Stomach smooth muscle (tissue), 2 donors: ENCODE measurements around the gene CBFA2T2.
"Not testable (repeated sequence)": the region's sequence is repeated elsewhere in the genome, so short reads cannot be mapped to it uniquely, and the experiment has no call there.

Experiments
- H3K27ac ChIP-seq: one replicate; pipeline ENCODE4 v1.7.0; 2013; ENCODE audit warnings: mild to moderate bottlenecking, low read length, inconsistent platforms
- H3K27me3 ChIP-seq, 2 donors: one replicate each; pipeline ENCODE4 v1.7.0; 2013; ENCODE audit warnings: low read length in 2 of 2; ENCODE audit not compliant: insufficient read depth in 2 of 2, control insufficient read depth in 1 of 2
- H3K36me3 ChIP-seq, 2 donors: one replicate each; pipeline ENCODE4 v1.7.0; 2013; ENCODE audit warnings: low read length in 2 of 2; ENCODE audit not compliant: control insufficient read depth in 2 of 2, insufficient read depth in 2 of 2
- H3K4me1 ChIP-seq: one replicate; pipeline ENCODE4 v1.7.0; 2013; ENCODE audit warnings: low read length; ENCODE audit not compliant: control insufficient read depth, insufficient read depth
- H3K4me3 ChIP-seq, 2 donors: one replicate each; pipeline ENCODE4 v1.7.0; 2013; ENCODE audit warnings: low read length in 2 of 2
- H3K9ac ChIP-seq, 2 donors: one replicate each; pipeline ENCODE4 v1.7.0; 2013; ENCODE audit warnings: low read length in 2 of 2, mild to moderate bottlenecking in 1 of 2
- H3K9me3 ChIP-seq, 2 donors: one replicate each; pipeline ENCODE4 v1.7.0; 2013; ENCODE audit warnings: low read length in 2 of 2; ENCODE audit not compliant: control insufficient read depth in 2 of 2
- donor health status: healthy.
- donor health status: Pancreatic carcinoma.

The CBFA2T2 gene

GRCh38 chr20:33552519-33552918 lies 62.6 kb downstream of the CBFA2T2 start:
- no peak overlapping the region for H3K4me3 ChIP-seq
- H3K4me1 ChIP-seq, result peaks cover 5% of the 10 kb centered on the region
- no peak overlapping the region for H3K27ac ChIP-seq
- no peaks in the 10 kb centered on the region for H3K9me3 ChIP-seq
- H3K9ac ChIP-seq, result no peak overlapping the region
- no peaks in the 10 kb centered on the region for H3K27me3 ChIP-seq
- H3K36me3 ChIP-seq, result peaks cover 0 to 3% of the 10 kb centered on the region in 2 donors

GRCh38 chr20:33553516-33553915 lies 63.6 kb downstream of the CBFA2T2 start:
- H3K36me3 ChIP-seq, result peaks cover 0 to 3% of the 10 kb centered on the region in 2 donors
- H3K9me3 ChIP-seq, result no peaks in the 10 kb centered on the region
- H3K9ac ChIP-seq, result no peak overlapping the region
- H3K27ac ChIP-seq, result no peak overlapping the region
- H3K4me1 ChIP-seq, result peaks cover 5% of the 10 kb centered on the region
- no peaks in the 10 kb centered on the region for H3K27me3 ChIP-seq
- no peak overlapping the region for H3K4me3 ChIP-seq

GRCh38 chr20:33554914-33555420 lies 65.1 kb downstream of the CBFA2T2 start:
- Histone ChIP-seq H3K4me3 (peak overlapping the region in 1 of 2 donors; percentile 16), H3K36me3 (peaks cover 0 to 3% of the 10 kb centered on the region in 2 donors), H3K9me3 (no peaks in the 10 kb centered on the region), H3K27ac (no peak overlapping the region), H3K9ac (peak overlapping the region in 1 of 2 donors; percentile 28), H3K27me3 (no peaks in the 10 kb centered on the region), H3K4me1 (peaks cover 5% of the 10 kb centered on the region)

GRCh38 chr20:33555755-33556154 lies 65.9 kb downstream of the CBFA2T2 start:
- Histone ChIP-seq H3K27me3 (no peaks in the 10 kb centered on the region), H3K9me3 (no peaks in the 10 kb centered on the region), H3K9ac (no peak overlapping the region), H3K27ac (no peak overlapping the region), H3K4me3 (no peak overlapping the region), H3K36me3 (peaks cover 0 to 1% of the 10 kb centered on the region in 2 donors), H3K4me1 (peaks cover 5% of the 10 kb centered on the region)

- Histone ChIP-seq H3K9ac (no peak overlapping the region), H3K4me3 (no peak overlapping the region), H3K9me3 (no peaks in the 10 kb centered on the region), H3K36me3 (no peaks in the 10 kb centered on the region), H3K4me1 (peaks cover 5% of the 10 kb centered on the region), H3K27me3 (no peaks in the 10 kb centered on the region), H3K27ac (no peak overlapping the region)
These were observed 66.3 kb downstream of the CBFA2T2 start for GRCh38 chr20:33556246-33556645.

- peaks cover 13% of the 10 kb centered on the region for H3K4me1 ChIP-seq
- no peaks in the 10 kb centered on the region for H3K36me3 ChIP-seq
- no peaks in the 10 kb centered on the region for H3K27me3 ChIP-seq
- H3K9me3 ChIP-seq, result no peaks in the 10 kb centered on the region
- H3K9ac ChIP-seq, result no peak overlapping the region
- no peak overlapping the region for H3K4me3 ChIP-seq
- no peak overlapping the region for H3K27ac ChIP-seq
These were observed 68.7 kb downstream of the CBFA2T2 start for GRCh38 chr20:33558348-33559144.

- Histone ChIP-seq H3K36me3 (no peaks in the 10 kb centered on the region), H3K27ac (peak overlapping the region; percentile 13), H3K9ac (no peak overlapping the region), H3K9me3 (no peaks in the 10 kb centered on the region), H3K27me3 (no peaks in the 10 kb centered on the region), H3K4me1 (peaks cover 15% of the 10 kb centered on the region), H3K4me3 (no peak overlapping the region)
These were observed 69.3 kb downstream of the CBFA2T2 start for GRCh38 chr20:33559212-33559611.

- H3K27ac ChIP-seq, result peak overlapping the region; percentile 13
- H3K4me3 ChIP-seq, result no peak overlapping the region
- H3K9ac ChIP-seq, result no peak overlapping the region
- H3K27me3 ChIP-seq, result no peaks in the 10 kb centered on the region
- peaks cover 11% of the 10 kb centered on the region for H3K4me1 ChIP-seq
- no peaks in the 10 kb centered on the region for H3K36me3 ChIP-seq
- H3K9me3 ChIP-seq, result no peaks in the 10 kb centered on the region
These were observed 70.1 kb downstream of the CBFA2T2 start for GRCh38 chr20:33560026-33560425.

- not testable (repeated sequence) for H3K4me3 ChIP-seq, H3K27me3 ChIP-seq, H3K9ac ChIP-seq, H3K9me3 ChIP-seq, H3K36me3 ChIP-seq, H3K27ac ChIP-seq
- peaks cover 11% of the 10 kb centered on the region for H3K4me1 ChIP-seq
These were observed 71.2 kb downstream of the CBFA2T2 start for GRCh38 chr20:33561053-33561452.

GRCh38 chr20:33561692-33562601 lies 72.1 kb downstream of the CBFA2T2 start:
- Histone ChIP-seq H3K27ac (peak overlapping the region; percentile 18), H3K4me1 (peaks cover 11% of the 10 kb centered on the region), H3K9ac (peak overlapping the region in 1 of 2 donors; percentile 36), H3K4me3 (peak overlapping the region; percentile 41 to 47), H3K36me3 (no peaks in the 10 kb centered on the region), H3K9me3 (no peaks in the 10 kb centered on the region), H3K27me3 (no peaks in the 10 kb centered on the region)
